C1 segment of cervical spinal cord (tissue), 14 donors: ENCODE data around the gene YAE1.
"Not testable (repeated sequence)": the region's sequence is repeated elsewhere in the genome, so short reads cannot be mapped to it uniquely, and the experiment has no call there.

ENCODE experiments used
- DNase-seq, 14 donors: peaks; one replicate each; lab custom pipeline; 2025; lab: John Stamatoyannopoulos, UW

Gene YAE1, protein sequence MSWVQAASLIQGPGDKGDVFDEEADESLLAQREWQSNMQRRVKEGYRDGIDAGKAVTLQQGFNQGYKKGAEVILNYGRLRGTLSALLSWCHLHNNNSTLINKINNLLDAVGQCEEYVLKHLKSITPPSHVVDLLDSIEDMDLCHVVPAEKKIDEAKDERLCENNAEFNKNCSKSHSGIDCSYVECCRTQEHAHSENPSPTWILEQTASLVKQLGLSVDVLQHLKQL

DNA sequence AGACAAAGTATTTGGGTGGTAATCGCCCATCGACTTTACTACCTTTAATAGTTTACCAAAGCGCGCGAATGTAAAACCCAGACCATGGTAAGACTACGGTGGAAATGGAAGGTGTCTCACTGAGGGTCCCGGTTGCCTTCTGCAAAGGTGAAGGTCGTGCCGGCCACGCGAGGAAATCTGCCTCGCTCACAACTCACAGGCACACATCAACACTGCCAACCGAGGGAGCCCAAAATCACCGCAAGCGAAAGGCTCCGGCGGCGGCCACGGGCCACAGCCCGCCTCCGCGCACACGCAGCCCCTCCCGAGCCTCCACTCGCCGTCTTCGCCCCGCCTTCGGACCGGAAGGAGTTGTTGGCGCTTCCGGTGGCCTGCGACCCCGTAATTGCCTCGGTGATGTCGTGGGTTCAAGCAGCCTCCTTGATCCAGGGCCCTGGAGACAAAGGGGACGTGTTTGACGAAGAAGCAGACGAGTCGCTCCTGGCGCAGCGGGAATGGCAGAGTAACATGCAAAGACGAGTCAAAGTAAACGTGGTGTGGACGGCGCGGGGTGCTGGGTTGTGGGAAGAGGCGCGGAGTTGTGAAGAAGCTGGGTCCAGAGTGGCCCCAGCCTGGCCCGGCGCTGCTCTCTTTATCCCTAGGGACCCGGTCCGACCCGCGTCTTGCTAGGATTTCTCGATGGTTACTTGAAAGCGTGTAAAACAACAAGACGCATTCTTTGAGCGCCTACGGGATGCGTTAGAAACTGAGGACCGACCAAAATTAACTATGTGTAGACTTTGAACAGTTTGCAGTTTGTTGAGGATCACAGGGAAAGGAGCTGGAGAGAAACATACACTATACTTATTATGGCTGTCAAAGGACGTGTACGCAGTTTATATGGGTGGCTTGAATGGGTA, at the start of gene YAE1:
YAE1 (plus strand) TSS at position 382 of the 899 bp plus-strand sequence; CDS start at position 397, 15 bp downstream.
- peak in 13 of 14 donors; percentile 51 to 89 (median 81) for DNase-seq

DNA sequence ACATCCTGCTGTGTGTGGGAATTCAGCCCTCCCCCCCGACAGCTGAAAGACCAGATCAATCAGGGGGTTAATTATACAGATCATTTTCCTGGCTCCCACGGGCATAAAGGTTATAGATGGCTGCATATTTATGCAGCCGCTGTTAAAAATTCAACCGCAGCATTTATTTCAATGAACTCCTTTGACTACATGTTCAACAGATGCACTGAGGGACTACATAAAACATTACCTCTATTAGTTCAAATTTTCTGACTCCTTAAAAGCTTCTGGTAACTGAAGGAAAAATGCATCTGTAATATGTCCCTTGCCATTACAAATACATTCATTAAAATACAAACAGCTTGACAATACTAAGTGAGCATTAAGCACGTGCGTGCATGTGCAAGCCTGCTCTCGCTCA, 49.7 kb upstream of the YAE1 start:
- DNase-seq, result no peak

DNA sequence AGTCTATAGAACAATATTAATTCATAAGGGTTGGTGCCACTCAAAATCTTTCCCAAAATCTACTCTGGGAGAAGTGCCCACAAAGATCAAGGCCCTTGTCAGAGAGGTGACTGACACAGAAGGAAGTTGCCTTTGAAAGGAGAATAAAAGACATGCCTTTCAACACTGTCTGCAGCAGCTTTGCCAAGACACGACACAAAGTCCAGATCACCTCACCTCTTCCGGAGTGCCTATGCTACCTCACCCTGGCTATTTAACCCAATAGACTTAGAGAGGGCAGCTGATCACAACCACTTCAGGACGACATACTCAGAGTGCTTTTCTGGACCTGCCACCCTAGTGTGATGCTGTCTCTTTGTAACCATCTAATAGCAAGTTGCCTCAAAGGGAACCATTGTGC, 49.0 kb upstream of the YAE1 start:
- DNase-seq, result no peak

DNA sequence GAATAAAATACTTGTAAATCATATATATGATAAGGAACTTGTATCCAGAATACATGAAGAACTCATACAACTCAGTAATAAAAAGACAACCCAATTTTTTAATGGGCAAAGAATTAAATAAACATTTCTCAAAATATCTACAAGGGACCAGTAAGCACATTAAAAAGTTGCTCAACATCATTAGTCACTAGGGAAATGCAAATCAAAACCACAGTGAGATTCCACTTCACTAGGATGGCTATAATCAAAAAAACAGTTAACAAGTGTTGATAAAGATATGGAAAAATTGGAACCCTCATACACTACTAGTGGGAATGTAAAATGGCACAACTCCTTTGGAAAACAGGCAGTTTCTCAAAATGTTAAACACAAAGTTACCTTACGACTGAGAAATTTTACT, 40.3 kb upstream of the YAE1 start:
- no peak for DNase-seq

DNA sequence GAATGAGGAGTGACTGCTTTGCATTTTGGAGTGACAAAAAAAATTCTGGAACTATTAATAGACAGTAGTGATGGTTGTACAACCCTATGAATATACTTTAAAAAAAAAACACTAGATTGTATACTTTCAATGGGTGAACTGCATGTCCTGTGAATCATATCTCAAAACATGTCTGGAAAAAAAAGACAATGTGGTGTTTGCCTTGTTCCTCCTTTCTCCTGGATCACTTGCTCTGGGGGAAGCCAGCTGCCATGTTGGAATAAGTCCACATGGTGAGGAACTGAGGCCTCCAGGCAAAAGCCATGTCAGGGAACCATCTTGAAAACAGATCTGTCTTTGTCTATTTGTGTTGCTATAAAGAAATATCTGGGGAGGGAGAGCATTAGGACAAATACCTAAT, 39.5 kb upstream of the YAE1 start:
- no peak for DNase-seq

DNA sequence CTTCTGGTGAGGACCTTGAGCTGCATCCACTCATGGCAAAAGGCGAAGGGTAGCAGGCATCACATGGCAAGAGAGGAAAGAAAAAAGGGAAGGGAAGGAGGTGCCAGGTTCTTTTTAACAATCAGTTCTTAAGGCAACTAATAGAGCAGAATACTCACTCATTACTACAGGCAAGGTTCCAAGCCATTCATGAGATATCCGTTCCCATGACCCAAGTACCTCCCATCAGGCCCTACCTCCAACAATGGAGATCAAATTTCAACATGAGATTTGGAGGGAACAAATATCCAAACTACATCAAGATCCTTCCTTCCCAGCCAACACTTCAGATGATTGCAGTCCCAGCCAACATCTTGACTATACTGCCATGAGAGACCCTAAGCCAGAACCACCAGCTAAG, 38.9 kb upstream of the YAE1 start:
- no peak for DNase-seq

DNA sequence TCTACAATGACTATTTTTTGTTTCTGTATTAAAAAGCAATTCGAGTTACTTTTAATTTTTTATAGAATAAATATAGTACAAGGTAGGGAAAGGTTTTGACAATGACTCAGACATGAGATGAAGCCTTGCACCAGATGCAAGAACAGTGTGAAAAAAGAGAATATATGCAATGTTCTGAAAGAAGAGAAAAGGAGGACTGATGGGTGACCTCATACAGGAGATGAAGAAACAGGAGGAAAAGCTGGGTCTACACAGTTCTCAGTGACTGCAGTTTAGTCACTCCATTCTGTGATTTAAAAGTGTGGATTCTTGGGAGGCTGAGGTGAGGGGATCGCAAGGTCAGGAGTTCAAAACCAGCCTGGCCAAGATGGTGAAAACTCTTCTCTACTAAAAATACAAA, 38.3 kb upstream of the YAE1 start:
- DNase-seq, result no peak

DNA sequence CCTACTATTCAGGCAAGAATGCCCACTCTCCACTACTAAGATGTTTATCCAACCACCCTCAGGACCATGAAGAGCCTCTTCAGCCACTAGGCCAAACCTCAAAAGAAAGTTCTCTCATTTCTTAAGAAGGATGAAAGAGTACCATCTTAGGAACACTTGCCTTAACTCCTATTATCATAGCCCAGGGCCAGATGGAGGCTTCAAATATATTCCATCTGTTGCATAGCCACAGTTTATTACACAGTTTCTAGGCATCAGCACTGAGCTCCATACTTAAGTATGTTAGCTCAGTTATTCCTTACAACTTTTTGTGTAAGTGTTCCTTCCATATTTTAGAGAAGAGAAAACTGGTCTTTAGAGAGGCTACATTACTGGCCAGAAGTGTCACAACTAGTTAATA, 37.4 kb upstream of the YAE1 start:
- no peak for DNase-seq

DNA sequence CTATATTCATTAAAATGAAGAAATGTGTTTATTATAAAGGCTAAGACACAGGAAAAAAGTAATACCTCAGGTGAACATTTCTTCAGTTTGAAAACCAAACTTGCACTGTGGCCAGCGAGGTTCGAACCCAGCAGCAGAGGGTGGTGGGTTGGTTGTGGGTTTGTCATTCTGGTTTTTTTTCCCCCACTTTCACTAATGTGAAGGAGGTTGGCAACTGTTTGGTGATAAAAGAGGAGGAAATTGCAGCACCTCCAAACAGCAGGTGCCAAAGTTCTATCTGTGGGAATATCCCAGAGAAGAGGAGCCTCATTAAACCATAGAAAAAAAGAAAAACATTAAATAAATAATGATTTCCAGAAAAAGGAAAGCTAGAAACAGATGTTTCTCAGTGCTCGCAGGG, 36.6 kb upstream of the YAE1 start:
- no peak for DNase-seq

DNA sequence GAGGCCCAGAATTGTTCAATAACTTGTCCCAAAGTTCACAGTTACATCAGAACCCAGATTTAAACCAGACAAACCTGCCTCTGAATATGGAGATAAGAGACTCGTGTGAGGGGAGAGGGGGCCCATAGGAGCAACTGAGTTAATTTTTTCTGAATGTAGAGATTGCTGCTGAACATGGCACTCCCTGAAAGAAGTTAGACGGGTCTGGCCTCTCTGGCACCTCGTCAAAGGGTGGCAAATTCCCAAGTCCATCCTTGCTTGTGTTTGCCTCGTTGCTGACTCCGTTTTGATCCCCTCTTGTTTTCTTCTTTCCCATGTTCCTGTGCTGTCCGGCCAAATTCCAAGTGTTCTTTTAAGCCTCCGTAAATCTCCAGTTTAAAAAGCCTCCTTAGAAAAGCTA, 35.2 kb upstream of the YAE1 start:
- no peak for DNase-seq

DNA sequence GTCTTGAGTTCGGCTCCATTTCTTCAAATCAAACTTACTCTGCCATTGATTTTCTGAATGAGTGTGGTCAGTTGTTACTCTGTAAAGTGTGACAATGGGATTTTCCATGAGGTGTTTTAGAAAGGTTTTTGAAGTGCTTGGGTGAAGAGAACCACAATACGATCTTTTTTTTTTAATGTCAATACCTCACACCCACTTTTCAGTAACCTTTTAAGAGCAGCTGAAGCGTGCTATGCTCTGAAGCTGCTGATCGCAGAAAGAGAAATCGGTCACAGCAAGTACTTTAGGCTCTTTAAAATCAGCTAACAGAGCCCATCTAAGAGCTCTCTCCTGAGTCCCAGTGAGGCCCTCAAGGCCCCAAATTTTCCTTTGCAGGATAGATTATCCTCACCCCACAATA, 34.4 kb upstream of the YAE1 start:
- DNase-seq, result no peak

DNA sequence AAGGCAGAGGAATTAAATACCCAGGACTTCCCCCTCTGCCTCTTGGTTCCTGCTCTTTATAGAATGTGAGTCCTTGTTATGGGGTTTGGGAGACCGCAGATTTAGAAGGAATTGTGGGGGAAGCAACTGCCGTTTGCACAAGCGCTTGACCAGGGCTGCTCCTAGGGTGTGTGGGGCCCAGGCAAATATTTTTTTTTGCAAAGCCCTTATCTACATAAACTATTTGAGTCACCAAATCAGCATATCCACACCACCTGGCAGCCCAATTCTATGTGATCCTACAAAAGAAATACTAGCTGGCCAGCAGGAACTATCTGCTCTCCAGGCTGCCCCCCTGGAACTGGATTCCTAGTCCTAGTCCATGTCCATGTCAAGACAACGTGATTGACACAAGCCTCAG, 33.4 kb upstream of the YAE1 start:
- DNase-seq, result no peak

DNA sequence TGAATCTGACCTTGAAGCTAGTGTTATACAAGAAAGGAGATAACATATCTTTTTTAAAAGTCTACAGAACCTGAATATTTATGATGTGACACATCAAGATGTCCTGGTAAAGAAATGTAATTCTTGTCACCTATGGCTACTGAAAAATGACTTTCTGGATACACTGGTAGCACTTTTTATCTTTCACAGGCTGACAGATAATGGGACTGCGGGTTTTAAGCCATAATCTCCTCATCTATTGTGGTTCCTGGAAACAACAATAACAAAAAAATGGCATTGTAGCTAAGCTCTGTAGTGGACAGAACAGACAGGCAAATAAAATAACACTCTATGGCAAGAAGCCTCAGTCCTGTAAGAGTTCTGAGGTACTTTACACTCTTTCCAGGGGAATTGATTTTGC, 31.6 kb upstream of the YAE1 start:
- DNase-seq, result no peak

DNA sequence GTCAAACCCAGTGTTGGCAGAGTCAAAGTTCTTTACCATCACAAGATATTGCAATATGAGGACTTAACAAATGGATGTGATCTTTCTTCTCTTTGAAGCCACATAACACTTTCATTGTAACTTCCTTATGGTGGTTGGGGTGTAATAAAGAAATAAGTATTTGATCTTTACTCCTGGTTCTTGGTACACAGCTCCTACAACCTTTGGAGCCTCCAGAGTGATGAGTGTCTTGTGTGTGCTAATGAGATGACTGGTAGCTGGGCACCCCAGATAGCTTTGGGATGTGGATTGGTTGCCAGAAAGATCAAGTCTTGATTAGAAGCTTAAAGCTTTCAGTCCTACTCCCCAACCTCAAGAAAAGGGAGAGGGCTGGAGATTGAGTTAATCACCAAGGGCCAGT, 31.1 kb upstream of the YAE1 start:
- no peak for DNase-seq

DNA sequence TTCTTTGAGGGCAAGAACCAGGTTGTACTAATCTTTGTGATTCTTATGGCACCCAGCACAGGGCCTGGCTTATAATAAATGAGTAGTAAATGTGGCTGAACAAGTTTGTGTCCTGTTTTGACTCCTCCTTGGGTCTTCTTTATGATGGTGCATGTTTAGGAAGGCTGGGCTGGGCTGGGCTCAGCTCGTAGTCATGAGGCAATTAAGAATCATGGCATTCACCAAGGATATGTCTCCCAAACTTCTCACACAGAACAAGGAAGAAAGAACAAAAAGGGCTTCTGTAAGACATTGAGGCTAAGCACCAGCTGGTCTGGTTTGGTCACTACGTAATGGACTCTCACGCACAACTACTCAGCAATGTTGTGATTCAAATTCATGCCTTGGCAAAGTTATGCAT, 30.5 kb upstream of the YAE1 start:
- DNase-seq, result no peak

DNA sequence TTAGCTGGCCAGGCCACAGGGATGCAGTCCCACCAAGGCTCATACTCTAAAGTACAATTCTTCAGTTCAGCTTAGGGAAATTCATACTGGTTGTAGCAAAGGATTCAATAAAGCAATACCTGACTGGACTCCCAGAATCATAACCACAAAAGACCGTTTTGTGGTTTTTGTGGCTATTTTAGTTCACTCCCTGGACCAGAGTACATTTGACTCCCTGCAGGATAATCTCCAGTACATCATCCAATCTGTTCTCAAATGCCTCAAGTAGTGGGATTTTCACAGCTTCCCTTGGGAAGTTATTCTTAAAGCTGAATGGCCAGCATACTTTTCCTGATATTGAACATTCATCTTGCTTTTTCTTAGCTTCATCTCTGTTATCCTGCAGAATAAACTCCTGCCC, 29.3 kb upstream of the YAE1 start:
- DNase-seq, result no peak

DNA sequence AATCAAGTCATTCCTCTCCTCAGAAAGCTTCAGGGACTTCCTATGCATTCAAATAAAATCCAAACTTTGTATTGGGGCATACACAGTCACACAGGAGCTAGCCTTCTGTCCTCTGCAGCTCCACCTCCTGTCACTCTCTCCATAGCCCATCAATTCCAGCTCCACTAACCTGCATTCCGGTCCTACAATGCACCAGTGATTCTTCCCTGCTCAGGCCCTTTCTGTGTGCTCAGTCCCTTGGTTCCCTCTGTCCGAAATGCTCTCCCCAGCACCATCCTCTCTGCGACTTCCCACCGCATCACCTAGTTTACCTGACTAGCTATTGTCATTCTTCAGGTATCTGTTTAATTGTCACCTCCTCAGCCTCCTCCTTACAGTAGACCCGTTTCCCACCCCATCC, 26.4 kb upstream of the YAE1 start:
- no peak for DNase-seq

DNA sequence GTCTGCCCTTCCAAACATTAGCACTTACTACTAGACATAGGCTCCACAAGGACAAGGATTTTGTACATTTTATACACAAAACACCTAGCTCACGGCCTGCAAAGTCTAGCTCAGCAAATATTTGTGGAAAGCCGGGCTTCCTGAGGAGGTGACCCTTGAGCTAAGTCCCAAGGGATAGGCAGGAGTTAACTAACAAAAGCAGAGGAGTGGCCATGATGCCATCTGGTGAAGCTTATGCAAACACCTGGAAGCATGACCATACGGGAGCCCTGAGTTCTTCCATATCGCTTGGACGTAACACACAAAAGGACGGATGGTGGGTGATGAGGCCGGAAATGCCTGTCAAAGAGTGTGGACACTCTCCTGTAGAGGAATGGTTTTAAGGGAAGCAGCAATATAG, 25.9 kb upstream of the YAE1 start:
- no peak for DNase-seq

DNA sequence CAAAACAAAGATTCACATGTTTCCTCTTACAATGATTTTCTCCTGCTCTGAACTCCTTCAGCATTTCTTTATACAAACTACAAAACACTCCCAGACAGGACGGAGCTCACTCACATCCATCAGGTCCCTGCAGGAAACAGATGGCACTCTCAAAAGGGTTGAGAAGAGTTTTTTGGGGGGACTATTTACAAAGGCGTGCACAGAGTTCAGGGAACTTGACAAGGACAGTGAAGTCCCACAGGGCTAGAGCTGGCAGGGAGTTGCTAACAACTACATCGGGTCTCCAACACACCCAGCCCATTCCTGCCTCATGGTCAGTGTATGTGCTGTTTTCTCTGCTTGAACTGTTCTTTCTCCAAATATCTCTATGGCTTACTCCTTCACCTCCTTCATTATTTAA, 24.7 kb upstream of the YAE1 start:
- no peak for DNase-seq

DNA sequence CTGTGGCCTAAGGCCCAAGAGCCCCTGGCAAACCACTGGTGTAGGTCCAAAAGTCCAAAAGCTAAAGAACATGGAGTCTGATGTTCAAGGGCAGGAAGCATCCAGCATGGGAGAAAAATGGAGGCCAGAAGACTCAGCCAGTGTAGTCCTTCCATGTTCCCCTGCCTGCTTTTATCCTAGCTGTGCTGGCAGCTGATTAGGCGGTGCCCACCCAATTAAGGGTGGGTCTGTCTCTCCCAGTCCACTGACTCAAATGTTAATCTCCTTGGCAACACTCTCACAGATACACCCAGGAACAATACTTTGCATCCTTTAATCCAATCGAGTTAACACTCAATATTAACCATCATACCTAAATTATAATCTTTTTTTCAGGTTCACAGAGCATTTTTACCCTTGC, 21.4 kb upstream of the YAE1 start:
- DNase-seq, result not testable (repeated sequence)

DNA sequence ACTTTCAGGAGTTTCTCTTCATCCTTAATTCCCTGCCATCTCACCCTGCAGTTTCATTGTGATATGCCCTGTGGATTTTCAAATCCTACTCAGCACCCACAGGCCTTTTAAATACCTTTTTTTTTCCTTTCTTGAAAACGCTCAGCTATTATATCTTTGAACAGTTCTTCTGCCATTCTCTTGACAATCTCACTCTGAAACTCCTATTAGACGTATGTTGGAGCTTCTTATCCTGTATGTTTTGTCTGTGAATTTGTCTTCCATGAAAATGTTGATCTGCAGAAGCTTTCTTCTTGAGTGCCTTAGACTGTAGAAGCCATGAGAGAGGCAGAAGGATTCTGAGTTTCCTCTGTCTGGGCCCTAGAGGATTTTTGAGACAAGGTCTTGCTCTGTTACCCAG, 18.9 kb upstream of the YAE1 start:
- no peak for DNase-seq

DNA sequence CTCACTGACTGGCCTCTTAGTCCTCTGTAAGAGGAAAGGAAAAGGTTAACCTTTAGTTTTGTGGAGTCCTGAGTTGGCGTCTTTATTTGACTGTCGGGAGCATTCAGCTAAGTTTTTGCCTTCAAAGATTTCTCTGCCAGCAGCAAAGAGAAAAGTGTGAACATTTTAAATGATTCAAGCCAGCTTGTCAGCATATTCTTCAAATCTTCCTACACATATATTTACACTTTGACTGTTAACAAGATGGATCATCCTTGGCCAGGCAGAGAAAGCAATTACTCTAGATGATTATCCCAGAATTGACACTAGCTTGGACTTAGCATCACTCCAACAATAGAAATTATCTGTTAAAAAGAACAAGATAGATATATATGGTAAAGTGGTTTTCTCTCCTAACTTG, 15.8 kb upstream of the YAE1 start:
- no peak for DNase-seq

DNA sequence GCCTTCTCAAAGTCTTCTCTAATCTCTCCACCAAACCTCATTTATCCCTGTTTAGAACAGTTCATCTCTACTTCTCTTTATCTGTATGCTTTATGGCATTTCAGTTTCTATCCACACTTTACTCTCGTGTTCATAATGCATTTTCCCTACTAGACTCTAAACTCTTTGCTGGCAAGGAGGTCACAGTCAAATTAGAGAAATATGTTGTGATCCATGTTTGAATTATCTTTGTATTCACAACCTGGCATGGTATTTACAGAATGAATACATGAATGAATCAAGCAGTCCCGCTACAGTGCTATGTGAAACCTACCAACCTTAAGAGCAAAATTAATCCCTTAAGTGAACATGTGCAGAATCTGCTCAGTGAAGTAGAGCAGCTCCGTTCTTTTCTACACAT, 12.8 kb upstream of the YAE1 start:
- no peak for DNase-seq
